ENCODE data around the gene IKZF5.

DNA sequence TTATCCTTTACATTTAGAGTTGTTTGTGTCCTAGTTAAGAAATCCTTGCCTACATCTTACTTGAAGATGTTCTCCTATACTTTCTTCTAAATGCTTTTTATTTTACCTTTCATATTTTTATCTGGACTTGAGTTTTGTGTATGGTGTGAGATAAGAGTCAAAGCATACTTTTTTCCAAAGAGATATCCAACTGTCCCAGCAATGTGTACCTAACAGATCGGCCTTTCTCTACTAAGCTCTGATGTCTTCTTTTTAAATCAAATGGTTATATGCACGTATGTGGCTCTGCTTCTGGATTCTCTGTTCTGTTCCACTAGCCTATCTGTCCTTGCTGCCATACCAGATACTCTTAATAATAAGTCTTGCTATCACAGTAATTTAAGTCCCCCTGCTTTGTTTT is 7.2 kb downstream of the IKZF5 start:
- no peak for TF ChIP-seq POLR2A (IDR thresholded peaks at IDR 0.05)
- TF ChIP-seq CTCF (IDR thresholded peaks at IDR 0.05), result no peak
